Mesothelial cell of epicardium (in vitro differentiated cells): ENCODE measurements around the gene ATP9A. TPM values are rescaled to one million over a fixed set of nuclear protein-coding genes. Genes with fewer than 3 reads are reported as not detected.

Experiments used
- DNase-seq, 2 experiments: peaks; one replicate each; pipeline ENCODE4 v3.0.0; 2021; ENCODE audit warnings: low spot score in 2 of 2; ENCODE audit not compliant: unreplicated experiment in 2 of 2
- H3K27ac Mint-ChIP-seq: 2 replicates; pipeline ENCODE4 v1.8.0; 2021; ENCODE audit warnings: mixed read lengths
- H3K27me3 Mint-ChIP-seq: 2 replicates; pipeline ENCODE4 v1.8.0; 2021; ENCODE audit warnings: low read depth, mixed read lengths
- H3K36me3 Mint-ChIP-seq: 2 replicates; pipeline ENCODE4 v1.8.0; 2021; ENCODE audit warnings: mixed read lengths
- H3K4me1 Mint-ChIP-seq: 2 replicates; pipeline ENCODE4 v1.8.0; 2021; ENCODE audit warnings: mixed read lengths
- H3K4me3 Mint-ChIP-seq: 2 replicates; pipeline ENCODE4 v1.8.0; 2021; ENCODE audit warnings: mild to moderate bottlenecking, moderate library complexity, mixed read lengths
- H3K9me3 Mint-ChIP-seq: 2 replicates; pipeline ENCODE4 v1.8.0; 2021; ENCODE audit warnings: mixed read lengths
- CTCF ChIP-seq: fragments of 200-600 bp; sonication (generic); IDR thresholded peaks from one replicate; pipeline ENCODE4 v1.5.0; 2021; ENCODE audit warnings: antibody characterized with exemption; ENCODE audit not compliant: unreplicated experiment
- total RNA-seq: library from RNA; stranded (reverse); gene quantifications from 3 replicates; pipeline ENCODE4 v1.2.1, GENCODE V29; 2021

ATP9A gene
- total RNA-seq, 1 donor from 2014 or later = 80.0 TPM

DNA sequence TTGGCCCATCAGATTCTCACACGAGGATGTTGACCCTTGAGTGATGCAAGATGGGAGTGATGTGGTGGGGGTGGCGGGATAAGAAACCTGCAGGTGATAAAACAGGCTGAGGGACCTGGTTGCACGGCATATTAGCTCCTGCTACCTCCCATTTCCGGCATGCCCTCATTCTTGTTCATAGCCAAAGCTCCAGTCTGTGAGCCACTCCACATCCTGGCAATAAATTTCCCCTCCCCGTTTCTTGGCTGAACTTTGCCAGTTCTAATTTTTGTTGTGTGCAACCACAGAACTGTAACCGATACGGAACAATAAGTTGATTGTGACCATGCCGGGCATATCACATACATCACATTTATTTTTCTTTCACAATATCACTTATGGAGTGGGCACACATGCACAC lies 184.1 kb downstream of the ATP9A start:
- Mint-ChIP-seq H3K4me1 (no peaks in the 10 kb centered on the region), H3K27ac (no peak overlapping the region), H3K27me3 (no peaks in the 10 kb centered on the region), H3K4me3 (no peak overlapping the region), H3K36me3 (no peaks in the 10 kb centered on the region), H3K9me3 (no peaks in the 10 kb centered on the region)
- no peak for DNase-seq
- no peak for TF ChIP-seq CTCF

GRCh38 chr20:51583499-51583898 lies 184.7 kb downstream of the ATP9A start:
- no peak overlapping the region for H3K27ac Mint-ChIP-seq

GRCh38 chr20:51583073-51583472 lies 185.1 kb downstream of the ATP9A start:
- no peak overlapping the region for H3K4me3 Mint-ChIP-seq
- DNase-seq = no peak
- H3K9me3 Mint-ChIP-seq = no peaks in the 10 kb centered on the region
- H3K4me1 Mint-ChIP-seq = no peaks in the 10 kb centered on the region
- H3K36me3 Mint-ChIP-seq = no peaks in the 10 kb centered on the region
- H3K27ac Mint-ChIP-seq = no peak overlapping the region
- no peak for TF ChIP-seq CTCF
- H3K27me3 Mint-ChIP-seq = no peaks in the 10 kb centered on the region

More at GRCh38 chr20:51583499-51583898, 184.7 kb downstream of the ATP9A start:
- H3K36me3 Mint-ChIP-seq = no peaks in the 10 kb centered on the region
- H3K4me3 Mint-ChIP-seq = no peak overlapping the region
- no peaks in the 10 kb centered on the region for H3K4me1 Mint-ChIP-seq
- no peaks in the 10 kb centered on the region for H3K9me3 Mint-ChIP-seq
- TF ChIP-seq CTCF = no peak
- DNase-seq = no peak
- H3K27me3 Mint-ChIP-seq = no peaks in the 10 kb centered on the region

- DNase-seq = no peak
- no peaks in the 10 kb centered on the region for H3K27me3 Mint-ChIP-seq
- no peak overlapping the region for H3K27ac Mint-ChIP-seq
- H3K4me3 Mint-ChIP-seq = no peak overlapping the region
- no peak for TF ChIP-seq CTCF
- no peaks in the 10 kb centered on the region for H3K9me3 Mint-ChIP-seq
- no peaks in the 10 kb centered on the region for H3K4me1 Mint-ChIP-seq
- H3K36me3 Mint-ChIP-seq = no peaks in the 10 kb centered on the region
Observed at GRCh38 chr20:51581571-51581970, 186.6 kb downstream of the ATP9A start.

GRCh38 chr20:51579137-51579536 lies 189.1 kb downstream of the ATP9A start:
- DNase-seq = no peak

More at GRCh38 chr20:51579137-51579536, 189.1 kb downstream of the ATP9A start:
- H3K27me3 Mint-ChIP-seq = no peaks in the 10 kb centered on the region
- no peak for TF ChIP-seq CTCF
- no peak overlapping the region for H3K4me3 Mint-ChIP-seq
- H3K36me3 Mint-ChIP-seq = no peaks in the 10 kb centered on the region
- no peak overlapping the region for H3K27ac Mint-ChIP-seq
- peaks cover 6% of the 10 kb centered on the region for H3K9me3 Mint-ChIP-seq
- H3K4me1 Mint-ChIP-seq = no peaks in the 10 kb centered on the region
